ENCODE results near the gene IQCE.
"Not testable (repeated sequence)": the region's sequence is repeated elsewhere in the genome, so short reads cannot be mapped to it uniquely, and the experiment has no call there.

Gene IQCE

GRCh38 chr7:2534214-2534613 is 24.6 kb upstream of the IQCE start:
- not testable (repeated sequence) for H3K9ac ChIP-seq (ENCODE audit: low read depth, low read length)

DNA sequence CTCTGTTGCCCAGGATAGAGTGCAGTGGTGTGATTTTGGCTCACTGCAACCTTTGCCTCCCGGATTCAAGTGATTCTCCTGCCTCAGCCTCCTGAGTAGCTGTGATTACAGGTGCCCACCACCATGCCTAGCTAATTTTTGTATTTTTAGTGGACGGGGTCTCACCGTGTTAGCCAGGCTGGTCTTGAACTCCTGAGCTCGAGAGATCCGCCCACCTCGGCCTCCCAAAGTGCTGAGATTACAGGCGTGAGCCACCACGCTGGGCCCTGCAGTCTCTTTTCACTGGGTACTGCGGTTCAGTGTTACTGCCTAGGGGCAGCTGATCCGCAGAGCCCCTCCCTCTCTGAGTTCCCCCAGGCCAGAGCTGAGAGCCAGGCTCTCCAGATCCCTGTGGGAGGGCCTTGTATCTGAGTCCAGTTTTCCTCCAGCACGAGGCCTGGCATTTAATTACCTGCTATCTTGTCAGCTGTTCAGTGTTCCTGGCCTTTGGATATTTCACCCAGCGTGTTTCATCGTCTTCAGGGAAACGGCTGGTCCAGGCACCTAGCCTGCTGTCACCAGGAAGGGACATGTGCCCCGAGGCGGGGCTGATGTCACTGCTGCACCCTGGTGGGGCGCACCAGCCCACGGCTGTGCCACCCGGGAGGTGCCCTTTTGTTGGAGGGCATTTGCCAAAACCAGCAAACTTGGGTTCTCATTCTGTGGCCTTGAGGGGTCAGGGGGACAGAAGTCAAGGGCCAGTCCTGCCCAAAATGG is 22.7 kb upstream of the IQCE start:
- H3K9ac ChIP-seq (ENCODE audit: low read depth, low read length); H3K9me3 ChIP-seq (ENCODE audit: control insufficient read depth, insufficient read depth, low read length); H3K36me3 ChIP-seq (ENCODE audit: insufficient read depth, low read length); H3K4me1 ChIP-seq (ENCODE audit: insufficient read depth, low read length): not testable (repeated sequence)

More at GRCh38 chr7:2534214-2534613, 24.6 kb upstream of the IQCE start:
- not testable (repeated sequence) for H3K36me3 ChIP-seq (ENCODE audit: insufficient read depth, low read length); H3K9me3 ChIP-seq (ENCODE audit: control insufficient read depth, insufficient read depth, low read length)
- peaks cover 14% of the 10 kb centered on the region; the same call in 1 of the 2 replicates for H3K4me1 ChIP-seq (ENCODE audit: insufficient read depth, low read length)

- no peak overlapping the region for H3K9ac ChIP-seq (ENCODE audit: low read depth, low read length)
- H3K36me3 ChIP-seq (ENCODE audit: insufficient read depth, low read length): peaks cover 5% of the 10 kb centered on the region; the same call in 1 of the 2 replicates
- no peaks in the 10 kb centered on the region for H3K4me1 ChIP-seq (ENCODE audit: insufficient read depth, low read length)
- no peaks in the 10 kb centered on the region for H3K9me3 ChIP-seq (ENCODE audit: control insufficient read depth, insufficient read depth, low read length)
Measured at GRCh38 chr7:2537981-2538851, 20.6 kb upstream of the IQCE start.

DNA sequence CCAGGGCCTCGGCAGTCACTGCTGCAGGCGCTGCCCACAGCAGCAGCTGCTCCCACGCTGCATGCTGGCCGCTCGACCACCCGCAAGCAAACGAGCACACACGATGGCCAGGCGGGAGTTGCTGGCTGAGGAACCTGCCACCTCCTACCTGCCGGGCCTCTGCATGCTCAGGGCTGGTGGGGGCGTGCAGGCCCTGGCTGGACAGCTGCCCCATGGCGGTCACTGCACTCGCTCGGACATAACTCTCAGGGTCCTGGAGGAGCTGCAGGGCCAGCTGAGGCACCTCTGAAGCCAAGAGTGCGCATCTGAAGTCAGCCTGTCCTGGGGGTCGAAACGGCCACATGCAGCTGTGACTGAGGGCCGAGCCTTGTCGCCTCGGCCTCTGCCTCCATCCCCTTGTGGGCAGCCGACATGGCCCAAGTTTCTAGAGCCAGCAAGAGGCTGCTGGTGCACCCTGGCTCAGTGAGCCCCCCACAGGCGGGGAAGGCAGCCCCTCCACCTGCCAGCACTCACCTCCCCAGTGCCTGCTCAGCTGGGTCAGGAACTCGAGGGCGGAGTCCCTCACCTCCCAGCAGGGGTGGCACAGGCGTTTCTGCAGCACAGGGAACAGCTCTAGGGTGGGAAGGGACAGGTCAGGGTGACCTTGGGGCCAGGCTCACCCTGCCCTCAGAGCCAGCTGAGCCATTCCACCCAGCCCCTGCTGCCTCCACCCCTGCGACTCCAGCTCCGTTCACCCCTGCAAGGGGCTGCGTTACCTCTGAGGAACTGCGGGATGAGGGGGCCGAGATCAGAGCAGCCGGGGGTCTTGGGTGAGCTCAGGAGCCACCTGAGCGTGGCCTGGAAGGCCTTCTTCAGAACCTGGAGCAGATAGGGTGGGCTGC is 19.5 kb upstream of the IQCE start:
- H3K36me3 ChIP-seq (ENCODE audit: insufficient read depth, low read length): peaks cover 8% of the 10 kb centered on the region; the same call in 1 of the 2 replicates
- H3K9ac ChIP-seq (ENCODE audit: low read depth, low read length): no peak overlapping the region

GRCh38 chr7:2540133-2540532 is 18.6 kb upstream of the IQCE start:
- no peak overlapping the region for H3K9ac ChIP-seq (ENCODE audit: low read depth, low read length)
- no peaks in the 10 kb centered on the region for H3K9me3 ChIP-seq (ENCODE audit: control insufficient read depth, insufficient read depth, low read length)
- peaks cover 8% of the 10 kb centered on the region; the same call in 1 of the 2 replicates for H3K36me3 ChIP-seq (ENCODE audit: insufficient read depth, low read length)
- no peaks in the 10 kb centered on the region for H3K4me1 ChIP-seq (ENCODE audit: insufficient read depth, low read length)

More for the DNA sequence above, 19.5 kb upstream of the IQCE start:
- Histone ChIP-seq H3K4me1 (ENCODE audit: insufficient read depth, low read length) (no peaks in the 10 kb centered on the region), H3K9me3 (ENCODE audit: control insufficient read depth, insufficient read depth, low read length) (no peaks in the 10 kb centered on the region)

DNA sequence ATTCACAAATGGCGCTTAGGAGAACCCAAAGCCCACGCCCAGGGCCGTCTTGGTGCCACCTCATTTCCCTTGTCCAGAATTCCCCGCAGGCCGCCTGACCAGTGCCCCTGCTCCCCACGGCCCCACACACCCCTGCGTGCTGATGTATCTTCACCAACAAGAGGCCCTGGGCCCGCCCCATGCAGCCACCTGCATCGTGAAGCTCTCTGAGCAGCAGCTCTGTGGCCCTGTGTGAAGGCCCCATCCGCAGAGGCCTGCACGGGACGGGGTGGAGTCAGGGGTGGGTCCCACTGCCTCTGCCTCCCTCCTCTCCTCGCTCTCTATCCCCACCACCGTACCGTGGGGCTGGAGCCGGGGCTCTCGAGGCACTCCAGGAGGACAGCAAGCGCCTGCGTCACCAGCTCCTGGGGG is 18.1 kb upstream of the IQCE start:
- peaks cover 8% of the 10 kb centered on the region; the same call in 1 of the 2 replicates for H3K36me3 ChIP-seq (ENCODE audit: insufficient read depth, low read length)
- no peaks in the 10 kb centered on the region for H3K4me1 ChIP-seq (ENCODE audit: insufficient read depth, low read length)
- H3K9ac ChIP-seq (ENCODE audit: low read depth, low read length): no peak overlapping the region
- no peaks in the 10 kb centered on the region for H3K9me3 ChIP-seq (ENCODE audit: control insufficient read depth, insufficient read depth, low read length)

- Histone ChIP-seq H3K36me3 (ENCODE audit: insufficient read depth, low read length) (peaks cover 11% of the 10 kb centered on the region; the same call in 1 of the 2 replicates), H3K4me1 (ENCODE audit: insufficient read depth, low read length) (no peaks in the 10 kb centered on the region), H3K9ac (ENCODE audit: low read depth, low read length) (no peak overlapping the region), H3K9me3 (ENCODE audit: control insufficient read depth, insufficient read depth, low read length) (no peaks in the 10 kb centered on the region)
Measured at GRCh38 chr7:2541291-2542010, 17.3 kb upstream of the IQCE start.

- H3K9ac ChIP-seq (ENCODE audit: low read depth, low read length): no peak overlapping the region
- no peaks in the 10 kb centered on the region for H3K9me3 ChIP-seq (ENCODE audit: control insufficient read depth, insufficient read depth, low read length)
- H3K36me3 ChIP-seq (ENCODE audit: insufficient read depth, low read length): peaks cover 11% of the 10 kb centered on the region; the same call in 1 of the 2 replicates
- H3K4me1 ChIP-seq (ENCODE audit: insufficient read depth, low read length): no peaks in the 10 kb centered on the region
Measured at GRCh38 chr7:2542011-2542915, 16.5 kb upstream of the IQCE start.

GRCh38 chr7:2542916-2543871 is 15.6 kb upstream of the IQCE start:
- no peaks in the 10 kb centered on the region for H3K9me3 ChIP-seq (ENCODE audit: control insufficient read depth, insufficient read depth, low read length)
- no peak overlapping the region for H3K9ac ChIP-seq (ENCODE audit: low read depth, low read length)
- H3K36me3 ChIP-seq (ENCODE audit: insufficient read depth, low read length): peaks cover 11% of the 10 kb centered on the region
- no peaks in the 10 kb centered on the region for H3K4me1 ChIP-seq (ENCODE audit: insufficient read depth, low read length)

DNA sequence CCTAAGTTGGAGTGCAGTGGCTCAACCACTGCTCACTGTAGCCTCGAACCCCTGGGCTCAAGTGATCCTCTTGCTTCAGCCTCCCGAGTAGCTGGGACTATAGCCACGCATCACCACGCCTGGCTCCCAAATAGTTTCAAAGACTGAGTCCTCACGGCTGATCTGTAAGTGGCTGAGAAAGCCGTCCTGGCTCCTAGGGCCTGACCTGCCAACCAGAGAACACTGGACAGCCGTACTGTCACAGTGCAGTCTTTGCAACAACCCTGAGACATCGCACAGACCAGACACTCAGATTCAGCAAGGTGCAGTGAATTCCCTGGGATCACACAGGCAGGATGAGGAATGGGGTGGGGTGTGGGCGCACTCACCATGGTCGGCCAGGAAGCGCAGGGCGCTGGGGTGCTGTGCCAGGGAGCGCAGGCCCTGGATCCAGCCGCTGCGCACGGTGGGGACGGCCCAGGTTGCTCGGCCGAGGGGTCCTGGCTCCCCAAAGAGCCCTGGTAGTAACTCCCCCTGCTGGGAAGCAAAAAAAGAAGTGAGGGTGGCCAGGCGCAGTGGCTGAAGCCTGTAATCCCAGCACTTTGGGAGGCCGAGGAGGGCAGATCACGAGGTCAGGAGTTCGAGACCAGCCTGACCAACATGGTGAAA is 14.1 kb upstream of the IQCE start:
- no peaks in the 10 kb centered on the region for H3K4me1 ChIP-seq (ENCODE audit: insufficient read depth, low read length)
- peaks cover 13% of the 10 kb centered on the region for H3K36me3 ChIP-seq (ENCODE audit: insufficient read depth, low read length)
- no peak overlapping the region for H3K9ac ChIP-seq (ENCODE audit: low read depth, low read length)
- no peaks in the 10 kb centered on the region for H3K9me3 ChIP-seq (ENCODE audit: control insufficient read depth, insufficient read depth, low read length)

DNA sequence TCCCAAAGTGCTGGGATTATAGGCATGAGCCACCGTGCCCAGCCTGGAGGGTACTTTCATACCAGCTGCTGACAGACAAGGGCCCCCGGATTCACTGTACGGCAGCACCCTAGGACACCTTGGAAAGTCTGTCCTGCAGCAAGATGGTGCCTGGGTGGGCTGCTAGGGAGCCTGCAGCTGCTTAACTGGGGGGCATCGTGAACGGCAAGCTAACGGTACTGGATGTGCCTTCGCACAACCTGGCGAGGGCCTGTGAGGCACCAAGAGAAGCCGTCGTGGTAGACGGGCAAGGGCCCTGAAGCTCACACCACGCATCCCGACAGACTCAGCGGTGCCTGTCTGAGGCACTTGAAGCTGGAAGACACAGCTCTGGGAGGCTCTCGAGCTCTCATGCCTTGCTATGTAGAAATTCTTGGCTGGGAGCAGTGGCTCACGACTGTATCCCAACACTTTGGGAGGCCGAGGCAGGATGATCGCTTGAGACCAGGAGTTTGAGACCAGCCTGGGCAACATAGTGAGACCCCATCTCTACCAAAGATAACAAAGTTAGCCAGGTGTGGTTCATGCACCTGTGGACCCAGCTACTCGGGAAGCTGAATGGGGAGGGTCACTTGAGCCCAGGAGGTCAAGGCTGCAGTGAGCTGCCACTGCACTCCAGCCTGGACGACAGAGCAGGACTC is 12.9 kb upstream of the IQCE start:
- H3K4me1 ChIP-seq (ENCODE audit: insufficient read depth, low read length): no peaks in the 10 kb centered on the region
- peaks cover 18% of the 10 kb centered on the region for H3K36me3 ChIP-seq (ENCODE audit: insufficient read depth, low read length)
- H3K9ac ChIP-seq (ENCODE audit: low read depth, low read length): no peak overlapping the region
- H3K9me3 ChIP-seq (ENCODE audit: control insufficient read depth, insufficient read depth, low read length): no peaks in the 10 kb centered on the region
